GM12878 (cell line): ENCODE data around the gene LRRC63. TPM values are rescaled to one million over a fixed set of nuclear protein-coding genes. Genes with fewer than 3 reads are reported as not detected.

ENCODE experiments used
- ATAC-seq: fragments of 200-7000 bp; cut with Tn5 transposase; 3 replicates; pipeline ENCODE4 v1.9.1; 2020; ENCODE audit warnings: mild to moderate bottlenecking, moderate library complexity
- BruUV-seq: library from RNA; stranded (reverse); fragments of 400-500 nt; replicated peaks from 2 replicates; lab custom pipeline; 2021; lab: Mats Ljungman, UMichigan
- CTCF ChIA-PET: fragments of 300-600 bp; sonication (Branson Sonifier 250); formaldehyde crosslinking; extraction: SDS; loops from one replicate; lab custom pipeline; 2021; ENCODE audit warnings: inconsistent platforms; lab: Yijun Ruan, JAX
- POLR2A ChIA-PET: fragments of 350-600 bp; formaldehyde crosslinking; extraction: SDS; loops from one replicate; lab custom pipeline; 2021; ENCODE audit warnings: inconsistent platforms; lab: Charles Lee
- RAD21 ChIA-PET: fragments of 300-600 bp; sonication (Branson Sonifier 250); formaldehyde crosslinking; loops from one replicate; lab custom pipeline; 2023; ENCODE audit warnings: antibody characterized with exemption; ENCODE audit not compliant: unreplicated experiment; lab: Charles Lee
- SMC1A ChIA-PET: fragments of 300-600 bp; sonication (Branson Sonifier 250); formaldehyde crosslinking; loops from one replicate; lab custom pipeline; 2023; ENCODE audit not compliant: unreplicated experiment, uncharacterized antibody; lab: Charles Lee
- DNase-seq: peaks from one replicate; pipeline ENCODE4 v3.0.0-alpha.2; 2011; ENCODE audit warnings: low read depth, low spot score
- FAIRE-seq: peaks from 3 replicates; lab custom pipeline; 2011; peaks lifted over from hg19 to GRCh38; lab: Jason Lieb, UNC
- H2AFZ ChIP-seq: 2 replicates; pipeline ENCODE4 v1.6.0; 2011; ENCODE audit warnings: low read depth, low read length, control low read depth; ENCODE audit not compliant: control insufficient read depth
- H3K27ac ChIP-seq: 2 replicates; pipeline ENCODE4 v1.5.1; 2011; ENCODE audit warnings: control low read depth; ENCODE audit not compliant: control insufficient read depth, insufficient read depth
- H3K27me3 ChIP-seq, 2 experiments: replicated peaks in 1 of 2; 2 replicates each; pipeline versions ENCODE4 v1.6.0 to v1.6.1; 2011; ENCODE audit warnings: low read length in 1 of 2; ENCODE audit not compliant: control insufficient read depth in 2 of 2, insufficient read depth in 2 of 2
- H3K36me3 ChIP-seq, 2 experiments: 2 replicates each; pipeline ENCODE4 v1.5.1; 2011; ENCODE audit warnings: low read length in 1 of 2; ENCODE audit not compliant: control insufficient read depth in 2 of 2, insufficient read depth in 2 of 2
- H3K4me1 ChIP-seq: 2 replicates; pipeline ENCODE4 v1.6.1; 2011; ENCODE audit warnings: mild to moderate bottlenecking, low read length, moderate library complexity, mixed read lengths; ENCODE audit not compliant: control insufficient read depth, insufficient read depth
- H3K4me2 ChIP-seq: 2 replicates; pipeline ENCODE4 v1.6.0; 2011; ENCODE audit warnings: control low read depth; ENCODE audit not compliant: control insufficient read depth, insufficient read depth
- H3K4me3 ChIP-seq: fragments of 200-600 bp; sonication (generic); 2 replicates; pipeline ENCODE4 v1.5.1; 2016
- H3K79me2 ChIP-seq: 2 replicates; pipeline ENCODE4 v1.6.0; 2011; ENCODE audit warnings: low read length; ENCODE audit not compliant: control insufficient read depth, insufficient read depth
- H3K9ac ChIP-seq: 2 replicates; pipeline ENCODE4 v1.8.0; 2011; ENCODE audit warnings: low read length, control low read depth, mixed read lengths; ENCODE audit not compliant: control insufficient read depth, insufficient read depth
- H3K9me3 ChIP-seq: replicated peaks from 3 replicates; pipeline ENCODE4 v1.5.1; 2011; ENCODE audit warnings: mild to moderate bottlenecking, low read length; ENCODE audit not compliant: control insufficient read depth, insufficient read depth
- H4K20me1 ChIP-seq: 2 replicates; pipeline ENCODE4 v1.6.0; 2011; ENCODE audit not compliant: control insufficient read depth, insufficient read depth
- HCFC1 ChIP-seq: fragments of 150-350 bp; IDR thresholded peaks from 2 replicates; pipeline ENCODE4 v1.6.1; 2014; ENCODE audit warnings: low read length
- RELB ChIP-seq: fragments of 450-650 bp; IDR thresholded peaks from 2 replicates; pipeline ENCODE4 v1.6.1; 2017; ENCODE audit warnings: low read depth, mild to moderate bottlenecking, moderate library complexity
- REST ChIP-seq: IDR thresholded peaks from 2 replicates; pipeline ENCODE4 v1.6.1; 2012; ENCODE audit warnings: mild to moderate bottlenecking, low read depth, low read length
- WGBS: methylation state at CpG from one replicate; pipeline ENCODE4 v1.1.6; 2016; ENCODE audit warnings: low lambda C conversion rate; ENCODE audit not compliant: insufficient replicate concordance, insufficient coverage; ENCODE audit errors: missing lambda C conversion rate; 5-methylcytosine and 5-hydroxymethylcytosine counted together
- in situ Hi-C: fragments of 300-500 bp; cut with MboI; formaldehyde crosslinking; loops from 9 replicates; pipeline ENCODE4 v1.14.3; 2018; ENCODE audit warnings: mixed read lengths
- intact Hi-C: fragments of 100-400 bp; cut with micrococcal nuclease; formaldehyde crosslinking; loops from one replicate; pipeline ENCODE4 v1.14.2; 2022; ENCODE audit not compliant: unreplicated experiment
- polyA plus RNA-seq, 11 experiments: library from polyadenylated mRNA; depleted of rRNA in 4 of 11; unstranded in 6 of 11; stranded (reverse) in 5 of 11; fragments of >200 nt; fragmentation: Nextera tagmentation in 4 of 11; fragmentation: Illumina TruSeq in 1 of 11; extraction: Ambion mirVana in 4 of 11; extraction: Trizol in 1 of 11; gene quantifications; 1 replicate in 1 of 11; 2 replicates in 10 of 11; pipeline versions ENCODE4 v1.2.1 to v1.2.3, GENCODE V29; 2011 to 2016; ENCODE audit warnings: inconsistent platforms in 2 of 11, missing spikeins in 2 of 11, low read depth in 1 of 11
- total RNA-seq, 4 experiments: library from RNA; depleted of rRNA in 3 of 4; stranded (reverse); fragments of >200 nt in 3 of 4; fragmentation: Illumina TruSeq in 1 of 4; extraction: Trizol in 1 of 4; gene quantifications; 2 replicates each; pipeline versions ENCODE4 v1.2.1 to v1.2.3, GENCODE V29; 2013 to 2021
- TF ChIP-seq, protein P1 (sequence below): fragments of 450-650 bp; IDR thresholded peaks from 2 replicates; pipeline ENCODE4 v1.6.1; 2016; ENCODE audit warnings: mild to moderate bottlenecking, moderate library complexity, borderline replicate concordance

LRRC63 gene
- total and polyA plus RNA-seq, 10 of the 15 experiments (the other 5 are each of a cell fraction or from before 2014, with no cell fraction given): 0.34 to 0.98 (median 0.76) TPM; not detected in 1

GRCh38 chr13:46310066-46310465 is 98.3 kb downstream of the LRRC63 start:
- WGBS: 0% methylated on average over 1 of the region's 1 CpG
- intact Hi-C loops: no loop called here
- SMC1A ChIA-PET: interaction anchor here (1.0 kb wide), 1 partner anchor 184 kb away, joined by 3 read pairs; no protein-coding TSS in a partner anchor
- no peak overlapping the region for H2AFZ ChIP-seq
- TF ChIP-seq, protein P1, sequence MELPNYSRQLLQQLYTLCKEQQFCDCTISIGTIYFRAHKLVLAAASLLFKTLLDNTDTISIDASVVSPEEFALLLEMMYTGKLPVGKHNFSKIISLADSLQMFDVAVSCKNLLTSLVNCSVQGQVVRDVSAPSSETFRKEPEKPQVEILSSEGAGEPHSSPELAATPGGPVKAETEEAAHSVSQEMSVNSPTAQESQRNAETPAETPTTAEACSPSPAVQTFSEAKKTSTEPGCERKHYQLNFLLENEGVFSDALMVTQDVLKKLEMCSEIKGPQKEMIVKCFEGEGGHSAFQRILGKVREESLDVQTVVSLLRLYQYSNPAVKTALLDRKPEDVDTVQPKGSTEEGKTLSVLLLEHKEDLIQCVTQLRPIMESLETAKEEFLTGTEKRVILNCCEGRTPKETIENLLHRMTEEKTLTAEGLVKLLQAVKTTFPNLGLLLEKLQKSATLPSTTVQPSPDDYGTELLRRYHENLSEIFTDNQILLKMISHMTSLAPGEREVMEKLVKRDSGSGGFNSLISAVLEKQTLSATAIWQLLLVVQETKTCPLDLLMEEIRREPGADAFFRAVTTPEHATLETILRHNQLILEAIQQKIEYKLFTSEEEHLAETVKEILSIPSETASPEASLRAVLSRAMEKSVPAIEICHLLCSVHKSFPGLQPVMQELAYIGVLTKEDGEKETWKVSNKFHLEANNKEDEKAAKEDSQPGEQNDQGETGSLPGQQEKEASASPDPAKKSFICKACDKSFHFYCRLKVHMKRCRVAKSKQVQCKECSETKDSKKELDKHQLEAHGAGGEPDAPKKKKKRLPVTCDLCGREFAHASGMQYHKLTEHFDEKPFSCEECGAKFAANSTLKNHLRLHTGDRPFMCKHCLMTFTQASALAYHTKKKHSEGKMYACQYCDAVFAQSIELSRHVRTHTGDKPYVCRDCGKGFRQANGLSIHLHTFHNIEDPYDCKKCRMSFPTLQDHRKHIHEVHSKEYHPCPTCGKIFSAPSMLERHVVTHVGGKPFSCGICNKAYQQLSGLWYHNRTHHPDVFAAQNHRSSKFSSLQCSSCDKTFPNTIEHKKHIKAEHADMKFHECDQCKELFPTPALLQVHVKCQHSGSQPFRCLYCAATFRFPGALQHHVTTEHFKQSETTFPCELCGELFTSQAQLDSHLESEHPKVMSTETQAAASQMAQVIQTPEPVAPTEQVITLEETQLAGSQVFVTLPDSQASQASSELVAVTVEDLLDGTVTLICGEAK: no peak
- no peak for TF ChIP-seq HCFC1
- TF ChIP-seq RELB: no peak
- TF ChIP-seq REST: no peak
- TF ChIP-seq, all 136 proteins: peak for 0
- Histone ChIP-seq H3K36me3 (no peaks in the 10 kb centered on the region), H3K9me3 (no peaks in the 10 kb centered on the region), H3K27ac (no peak overlapping the region), H3K27me3 (no peaks in the 10 kb centered on the region), H3K4me1 (no peaks in the 10 kb centered on the region), H3K9ac (no peak overlapping the region), H4K20me1 (no peaks in the 10 kb centered on the region), H3K4me2 (no peak overlapping the region), H3K79me2 (no peaks in the 10 kb centered on the region), H3K4me3 (no peak overlapping the region)
- POLR2A ChIA-PET: no interaction called here
- RAD21 ChIA-PET: no interaction called here
- in situ Hi-C loops: no loop called here
- DNase-seq (no peak), ATAC-seq (no peak), FAIRE-seq (no peak)
- CTCF ChIA-PET: no interaction called here
- BruUV-seq: no TSS peak
